Measurements from ENCODE around the gene KLHL26.

Gene KLHL26

GRCh38 chr19:18685597-18686190, 48.9 kb downstream of the KLHL26 start:
- DNase-seq (ENCODE audit: low read depth, low spot score) = no peak

- no peak for DNase-seq (ENCODE audit: low read depth, low spot score)
Measured at GRCh38 chr19:18687740-18688465, 51.1 kb downstream of the KLHL26 start.

GRCh38 chr19:18696023-18696422, 59.2 kb downstream of the KLHL26 start:
- DNase-seq (ENCODE audit: low read depth, low spot score) = no peak

- no peak for DNase-seq (ENCODE audit: low read depth, low spot score)
Measured at GRCh38 chr19:18697680-18698079, 60.9 kb downstream of the KLHL26 start.

GRCh38 chr19:18698321-18699167, 61.7 kb downstream of the KLHL26 start:
- DNase-seq (ENCODE audit: low read depth, low spot score) = no peak

GRCh38 chr19:18699403-18700054, 62.7 kb downstream of the KLHL26 start:
- DNase-seq (ENCODE audit: low read depth, low spot score) = no peak

GRCh38 chr19:18700501-18701249, 63.8 kb downstream of the KLHL26 start:
- peak; percentile 78 for DNase-seq (ENCODE audit: low read depth, low spot score)

- no peak for DNase-seq (ENCODE audit: low read depth, low spot score)
Measured at GRCh38 chr19:18701250-18701608, 64.4 kb downstream of the KLHL26 start.

- no peak for DNase-seq (ENCODE audit: low read depth, low spot score)
Measured at GRCh38 chr19:18704054-18704453, 67.2 kb downstream of the KLHL26 start.

- no peak for DNase-seq (ENCODE audit: low read depth, low spot score)
Measured at GRCh38 chr19:18704971-18705370, 68.1 kb downstream of the KLHL26 start.

GRCh38 chr19:18708452-18709231, 71.8 kb downstream of the KLHL26 start:
- no peak for DNase-seq (ENCODE audit: low read depth, low spot score)

GRCh38 chr19:18709546-18709945, 72.7 kb downstream of the KLHL26 start:
- no peak for DNase-seq (ENCODE audit: low read depth, low spot score)

GRCh38 chr19:18710186-18710585, 73.4 kb downstream of the KLHL26 start:
- DNase-seq (ENCODE audit: low read depth, low spot score) = no peak

- DNase-seq (ENCODE audit: low read depth, low spot score) = no peak
Measured at GRCh38 chr19:18710996-18711751, 74.3 kb downstream of the KLHL26 start.

GRCh38 chr19:18711893-18712292, 75.1 kb downstream of the KLHL26 start:
- no peak for DNase-seq (ENCODE audit: low read depth, low spot score)

- DNase-seq (ENCODE audit: low read depth, low spot score) = peak; percentile 52
Measured at GRCh38 chr19:18712981-18713380, 76.2 kb downstream of the KLHL26 start.

GRCh38 chr19:18713550-18714117, 76.8 kb downstream of the KLHL26 start:
- DNase-seq (ENCODE audit: low read depth, low spot score) = no peak

GRCh38 chr19:18715416-18715815, 78.6 kb downstream of the KLHL26 start:
- DNase-seq (ENCODE audit: low read depth, low spot score) = no peak

GRCh38 chr19:18716857-18717256, 80.0 kb downstream of the KLHL26 start:
- no peak for DNase-seq (ENCODE audit: low read depth, low spot score)
